ENCODE results near the gene BCAM. TPM values are rescaled to one million over a fixed set of nuclear protein-coding genes. Genes with fewer than 3 reads are reported as not detected.

Gene BCAM
- total RNA-seq (10 to 100 TPM; 15.1 to 87.4 TPM), polyA plus RNA-seq (10 to 100 TPM; 10.5 to 23.1 TPM)

- peak within 1 kb of the TSS in 1 of 2 donors; percentile 76 for H3K9ac ChIP-seq (ENCODE audit: low read depth in 1 of 2, low read length in 2 of 2)
- H3K36me3 ChIP-seq (ENCODE audit: control insufficient read depth in 4 of 4, insufficient read depth in 3 of 4, low read depth in 1 of 4, low read length in 3 of 4), result peaks cover 0 to 2% (median 0%) of the 10 kb centered on the region in 4 donors
- H3K4me3 ChIP-seq (ENCODE audit: low read depth in 1 of 3, low read length in 3 of 3), result peak within 1 kb of the TSS; percentile 45 to 69 (median 59)
- WGBS, result 4% methylated on average over 59 of the region's 59 CpGs
- H3K9me3 ChIP-seq (ENCODE audit: control insufficient read depth in 4 of 4, low read length in 3 of 4), result no peaks in the 10 kb centered on the region
- peaks cover 11 to 27% (median 21%) of the 10 kb centered on the region in 4 donors for H3K4me1 ChIP-seq (ENCODE audit: control insufficient read depth in 4 of 4, insufficient read depth in 4 of 4, low read length in 3 of 4)
- H3K27ac ChIP-seq (ENCODE audit: low read depth in 1 of 2, low read length in 2 of 2), result peak within 1 kb of the TSS; percentile 65 to 80
- H3K27me3 ChIP-seq (ENCODE audit: control insufficient read depth in 4 of 4, insufficient read depth in 4 of 4, low read length in 3 of 4), result no peaks in the 10 kb centered on the region
- TF ChIP-seq ZBTB33 (IDR thresholded peaks at IDR 0.05) (no peak), SP1 (IDR thresholded peaks at IDR 0.05) (no peak), EGR1 (IDR thresholded peaks at IDR 0.05; ENCODE audit: low read depth in 2 of 2) (no peak), GABPA (IDR thresholded peaks at IDR 0.05 in 1 of 2, conservative IDR thresholded peaks at IDR 0.05 in 1 of 2) (no peak), HNF4A (conservative IDR thresholded peaks at IDR 0.05) (no peak), ATF3 (IDR thresholded peaks at IDR 0.05) (no peak), HNF4G (IDR thresholded peaks at IDR 0.05) (no peak), MAX (IDR thresholded peaks at IDR 0.05) (no peak), RAD21 (IDR thresholded peaks at IDR 0.05) (no peak), YY1 (IDR thresholded peaks at IDR 0.05) (no peak)
- DNase-seq (ENCODE audit: low spot score), result peak; percentile 79
These were observed at the start of gene BCAM for GRCh38 chr19:44808463-44809371. BCAM (plus strand) TSS chr19:44809103; CDS start chr19:44809125, 22 bp downstream.

GRCh38 chr19:44762038-44762437, 46.9 kb upstream of the BCAM start:
- Histone ChIP-seq H3K27me3 (ENCODE audit: control insufficient read depth in 4 of 4, insufficient read depth in 4 of 4, low read length in 3 of 4) (no peaks in the 10 kb centered on the region), H3K9ac (ENCODE audit: low read depth in 1 of 2, low read length in 2 of 2) (no peak overlapping the region), H3K27ac (ENCODE audit: low read depth in 1 of 2, low read length in 2 of 2) (no peak overlapping the region), H3K4me1 (ENCODE audit: control insufficient read depth in 4 of 4, insufficient read depth in 4 of 4, low read length in 3 of 4) (peaks cover 0 to 13% (median 9%) of the 10 kb centered on the region in 4 donors), H3K9me3 (ENCODE audit: control insufficient read depth in 4 of 4, low read length in 3 of 4) (no peaks in the 10 kb centered on the region), H3K4me3 (ENCODE audit: low read depth in 1 of 3, low read length in 3 of 3) (no peak overlapping the region), H3K36me3 (ENCODE audit: control insufficient read depth in 4 of 4, insufficient read depth in 3 of 4, low read depth in 1 of 4, low read length in 3 of 4) (peaks cover 20 to 27% (median 23%) of the 10 kb centered on the region in 4 donors)
- TF ChIP-seq RAD21 (IDR thresholded peaks at IDR 0.05) (no peak), YY1 (IDR thresholded peaks at IDR 0.05) (no peak), EGR1 (IDR thresholded peaks at IDR 0.05; ENCODE audit: low read depth in 2 of 2) (no peak), SP1 (IDR thresholded peaks at IDR 0.05) (no peak), ZBTB33 (IDR thresholded peaks at IDR 0.05) (no peak), REST (IDR thresholded peaks at IDR 0.05) (no peak)
- 87% methylated on average over 8 of the region's 8 CpGs for WGBS
- DNase-seq (ENCODE audit: low spot score), result no peak
